Measurements from ENCODE around the gene EPHA8. TPM values are rescaled to one million over a fixed set of nuclear protein-coding genes. Genes with fewer than 3 reads are reported as not detected.

EPHA8 gene
- total RNA-seq, 1 experiment from 2014 or later: not detected

DNA sequence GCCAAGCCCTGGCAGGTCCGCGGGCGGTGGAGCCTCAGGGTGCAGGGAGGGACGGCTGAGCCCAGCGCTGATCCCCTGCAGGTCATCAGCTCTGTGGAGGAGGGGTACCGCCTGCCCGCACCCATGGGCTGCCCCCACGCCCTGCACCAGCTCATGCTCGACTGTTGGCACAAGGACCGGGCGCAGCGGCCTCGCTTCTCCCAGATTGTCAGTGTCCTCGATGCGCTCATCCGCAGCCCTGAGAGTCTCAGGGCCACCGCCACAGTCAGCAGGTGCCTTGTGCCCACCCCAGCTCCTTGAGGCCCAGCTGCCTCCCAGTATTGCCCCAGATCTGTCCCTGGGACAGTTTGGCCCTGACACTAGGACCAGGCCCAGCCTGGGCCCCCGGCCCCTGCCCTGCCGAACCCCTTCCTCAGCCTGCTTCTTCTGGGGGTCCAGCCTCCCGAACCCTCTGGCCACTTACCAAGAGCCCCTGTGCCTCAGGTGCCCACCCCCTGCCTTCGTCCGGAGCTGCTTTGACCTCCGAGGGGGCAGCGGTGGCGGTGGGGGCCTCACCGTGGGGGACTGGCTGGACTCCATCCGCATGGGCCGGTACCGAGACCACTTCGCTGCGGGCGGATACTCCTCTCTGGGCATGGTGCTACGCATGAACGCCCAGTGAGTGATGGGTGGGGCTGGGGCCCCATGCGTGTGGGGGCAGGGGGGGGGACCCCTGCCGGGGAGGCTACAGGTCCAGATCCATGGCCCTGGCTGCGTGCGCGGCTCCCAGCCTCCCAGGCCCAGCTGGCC lies 37.7 kb downstream of the EPHA8 start:
- DNase-seq (ENCODE audit: low read depth): no peak
- in situ Hi-C loops (cut with HindIII; ENCODE audit: low pct_unique_long_range_greater_than_20kb, low sequenced_read_pairs): no loop called here

DNA sequence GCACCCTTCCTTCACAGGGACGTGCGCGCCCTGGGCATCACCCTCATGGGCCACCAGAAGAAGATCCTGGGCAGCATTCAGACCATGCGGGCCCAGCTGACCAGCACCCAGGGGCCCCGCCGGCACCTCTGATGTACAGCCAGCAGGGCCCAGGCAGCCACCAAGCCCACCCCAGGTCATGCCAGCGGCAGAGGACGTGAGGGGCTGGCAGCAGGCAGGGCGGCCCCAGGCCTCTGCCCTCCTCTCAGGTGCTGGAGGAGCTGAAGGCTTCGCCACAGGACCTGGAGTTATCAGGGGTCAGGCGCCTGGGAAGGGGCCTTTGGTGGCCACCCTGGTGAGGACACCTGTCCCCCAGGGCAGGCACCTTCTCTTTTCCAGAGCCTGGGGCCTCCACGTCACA lies 38.3 kb downstream of the EPHA8 start:
- in situ Hi-C loops (cut with HindIII; ENCODE audit: low pct_unique_long_range_greater_than_20kb, low sequenced_read_pairs): no loop called here
- DNase-seq (ENCODE audit: low read depth): no peak

DNA sequence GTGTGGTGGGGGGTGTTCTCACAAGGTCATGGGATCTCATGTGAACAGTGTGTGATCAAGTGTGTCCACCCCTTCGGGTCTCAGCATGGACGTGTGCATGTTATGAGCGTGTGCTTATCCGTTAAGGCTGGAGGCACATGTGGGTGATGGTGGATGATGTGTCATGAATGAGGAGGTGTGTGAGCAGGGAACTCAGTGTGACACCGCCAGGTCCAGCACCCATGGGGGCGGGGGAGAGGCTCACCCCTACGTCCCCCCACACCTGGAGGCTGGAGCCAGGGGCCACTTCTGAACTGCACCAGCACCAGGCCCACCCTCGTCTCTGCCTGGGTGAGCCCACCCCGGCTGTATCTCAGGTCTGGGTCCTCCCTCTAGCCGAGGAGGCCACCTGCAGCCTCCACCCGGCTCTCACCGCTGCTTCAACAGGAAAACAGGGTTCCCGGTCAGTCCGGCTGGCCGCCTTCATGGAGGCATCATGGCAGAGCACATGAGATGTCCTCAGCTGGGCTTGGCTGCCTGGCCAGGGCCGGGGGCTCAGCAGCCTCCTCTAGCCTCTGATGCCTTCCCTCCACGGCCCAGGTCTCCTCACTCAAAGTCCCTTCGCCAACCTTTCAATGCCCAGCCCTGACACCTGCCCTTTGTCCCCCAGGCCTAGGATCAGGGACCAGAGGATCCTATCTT lies 38.9 kb downstream of the EPHA8 start:
- no peak for DNase-seq (ENCODE audit: low read depth)
- in situ Hi-C loops (cut with HindIII; ENCODE audit: low pct_unique_long_range_greater_than_20kb, low sequenced_read_pairs): no loop called here

DNA sequence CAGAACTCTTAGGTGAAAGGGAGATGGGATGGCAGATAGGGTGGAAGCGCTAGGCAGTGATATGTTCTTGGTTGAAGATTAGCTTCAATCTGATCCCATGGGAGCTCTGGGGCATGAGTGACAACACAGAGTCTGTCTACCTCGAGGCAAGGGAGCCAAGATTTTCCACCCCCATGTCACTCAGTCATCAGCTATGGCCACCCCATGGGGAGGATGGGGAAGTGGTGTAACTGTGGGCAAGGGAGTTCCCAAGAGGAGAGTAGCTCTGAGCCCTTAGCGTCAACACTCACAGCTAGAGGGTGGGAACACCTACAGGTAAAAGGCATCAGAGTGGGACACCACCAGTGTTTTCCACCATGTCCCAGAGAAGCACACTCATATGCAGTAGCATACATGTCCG lies 42.9 kb downstream of the EPHA8 start:
- in situ Hi-C loops (cut with HindIII; ENCODE audit: low pct_unique_long_range_greater_than_20kb, low sequenced_read_pairs): no loop called here
- DNase-seq (ENCODE audit: low read depth): no peak

DNA sequence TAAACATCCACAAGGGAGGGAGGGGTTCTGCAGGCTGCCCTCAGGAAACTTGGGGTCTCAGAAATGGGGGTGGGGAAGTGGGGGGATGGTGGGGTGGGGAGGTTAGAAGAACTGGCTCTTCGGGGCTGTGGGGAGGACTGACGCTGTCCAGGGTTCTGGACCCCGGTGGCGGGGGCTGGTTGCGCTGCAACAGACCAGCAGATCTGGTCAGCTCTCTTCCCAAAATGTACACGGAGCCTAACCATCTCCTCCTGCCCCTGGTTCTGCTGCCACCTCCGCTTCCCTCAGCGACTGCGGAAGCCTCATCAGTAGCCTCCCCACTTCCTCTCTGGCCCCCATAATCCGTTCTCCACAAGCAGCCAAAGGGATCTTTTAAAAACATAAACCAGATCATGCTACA lies 43.9 kb downstream of the EPHA8 start:
- in situ Hi-C loops (cut with HindIII; ENCODE audit: low pct_unique_long_range_greater_than_20kb, low sequenced_read_pairs): no loop called here
- DNase-seq (ENCODE audit: low read depth): no peak

DNA sequence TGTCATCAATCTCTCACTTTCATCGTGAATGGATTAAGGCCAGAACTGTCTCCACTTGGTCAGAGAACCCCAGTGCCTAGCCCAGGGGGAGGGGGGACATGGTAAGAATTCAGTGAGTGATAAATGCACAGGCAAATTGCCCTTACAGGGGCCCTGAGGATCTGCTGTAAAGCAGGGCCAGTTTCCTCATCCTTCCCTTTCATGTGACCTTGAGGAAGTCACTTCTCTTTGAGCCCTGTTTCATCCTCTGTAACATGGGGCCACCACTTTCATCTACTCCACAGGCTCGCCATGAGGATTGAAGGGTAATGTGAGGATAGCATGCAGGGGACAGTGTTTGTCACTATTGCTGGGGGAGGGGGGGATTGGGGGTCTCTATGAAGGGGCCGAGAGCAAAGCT lies 45.1 kb downstream of the EPHA8 start:
- in situ Hi-C loops (cut with HindIII; ENCODE audit: low pct_unique_long_range_greater_than_20kb, low sequenced_read_pairs): no loop called here
- no peak for DNase-seq (ENCODE audit: low read depth)

DNA sequence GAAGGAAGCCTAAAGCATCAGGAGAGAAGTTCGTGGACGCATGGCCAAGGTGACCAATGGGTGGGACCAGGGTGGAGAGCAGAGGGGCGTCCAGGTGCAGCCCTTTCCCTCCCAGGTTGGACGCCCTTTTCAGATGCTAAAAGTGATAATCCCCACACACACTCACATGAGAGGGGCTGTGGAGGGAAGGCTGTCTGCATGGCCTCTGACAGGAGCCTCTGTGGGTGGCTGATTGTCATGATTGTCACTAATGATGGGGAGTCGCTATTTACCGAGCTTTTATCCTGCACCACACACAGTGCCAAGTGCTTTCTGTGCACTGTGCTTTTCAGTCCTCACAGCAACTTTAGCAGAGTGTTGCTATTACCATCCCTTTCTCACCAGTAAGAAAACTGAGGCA lies 46.0 kb downstream of the EPHA8 start:
- no peak for DNase-seq (ENCODE audit: low read depth)
- in situ Hi-C loops (cut with HindIII; ENCODE audit: low pct_unique_long_range_greater_than_20kb, low sequenced_read_pairs): no loop called here

DNA sequence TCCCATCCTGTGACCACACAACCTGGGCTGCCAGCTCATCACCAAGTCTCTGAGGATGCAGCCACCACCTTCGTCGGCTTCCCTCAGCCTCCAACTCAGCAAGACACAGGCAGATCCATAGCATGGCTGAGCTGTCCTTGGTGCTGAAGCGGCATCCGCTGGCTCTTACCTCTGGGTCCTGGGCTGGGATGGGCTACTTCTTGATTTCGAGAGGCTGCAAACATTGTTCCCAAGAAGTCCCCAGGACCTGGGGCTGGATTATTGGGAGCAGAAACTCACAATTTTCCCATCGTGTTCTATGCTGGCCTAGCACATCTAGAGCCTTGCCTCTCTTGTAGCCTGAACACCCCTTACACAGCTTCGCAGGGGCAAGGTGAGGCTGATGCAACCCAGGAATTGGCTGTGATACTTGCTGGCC lies 48.2 kb downstream of the EPHA8 start:
- DNase-seq (ENCODE audit: low read depth): peak; percentile 67
- in situ Hi-C loops (cut with HindIII; ENCODE audit: low pct_unique_long_range_greater_than_20kb, low sequenced_read_pairs): no loop called here

DNA sequence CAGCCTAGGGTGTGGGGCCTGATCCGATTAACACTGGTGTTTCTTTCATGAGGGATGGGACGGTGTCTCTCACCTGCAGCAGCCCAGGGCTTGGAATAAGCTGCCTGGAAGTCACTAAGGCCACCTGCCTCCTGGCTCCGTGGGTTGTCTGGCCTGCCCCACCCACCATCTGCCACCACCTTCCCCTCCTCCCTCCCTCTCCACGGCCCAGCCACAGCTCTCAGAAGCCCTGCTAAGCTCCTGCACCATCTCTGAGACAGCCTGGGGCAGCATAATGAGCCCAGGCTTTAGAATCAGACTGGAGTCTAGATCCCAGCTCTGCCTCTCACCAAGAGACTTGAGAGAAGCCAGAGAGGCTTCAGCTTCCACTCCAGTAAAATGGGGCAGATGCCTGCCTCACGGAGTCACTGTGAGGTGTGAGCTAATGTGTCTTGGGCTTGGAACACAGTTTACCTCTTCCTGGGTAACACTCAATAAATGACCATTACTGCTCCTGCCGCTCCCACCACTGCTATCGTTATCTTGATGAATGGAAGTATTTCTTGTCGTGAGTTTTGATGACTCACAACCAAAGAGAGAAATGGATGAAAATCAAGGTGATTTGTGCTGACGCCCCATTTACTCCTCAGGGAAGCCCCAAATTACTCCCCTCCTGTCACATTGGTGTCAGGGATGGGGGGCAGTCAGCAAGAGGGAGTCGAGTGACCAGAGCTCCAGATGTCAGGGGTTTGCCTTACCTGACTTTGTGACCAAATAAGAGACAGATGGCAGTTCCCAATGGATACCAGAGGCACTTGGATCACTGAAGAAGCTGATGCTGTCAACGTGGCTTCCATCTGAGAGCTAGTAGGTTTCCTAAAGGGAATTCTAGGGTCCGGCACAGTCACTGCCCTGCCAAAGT lies 49.6 kb downstream of the EPHA8 start:
- DNase-seq (ENCODE audit: low read depth): no peak
- in situ Hi-C loops (cut with HindIII; ENCODE audit: low pct_unique_long_range_greater_than_20kb, low sequenced_read_pairs): no loop called here

DNA sequence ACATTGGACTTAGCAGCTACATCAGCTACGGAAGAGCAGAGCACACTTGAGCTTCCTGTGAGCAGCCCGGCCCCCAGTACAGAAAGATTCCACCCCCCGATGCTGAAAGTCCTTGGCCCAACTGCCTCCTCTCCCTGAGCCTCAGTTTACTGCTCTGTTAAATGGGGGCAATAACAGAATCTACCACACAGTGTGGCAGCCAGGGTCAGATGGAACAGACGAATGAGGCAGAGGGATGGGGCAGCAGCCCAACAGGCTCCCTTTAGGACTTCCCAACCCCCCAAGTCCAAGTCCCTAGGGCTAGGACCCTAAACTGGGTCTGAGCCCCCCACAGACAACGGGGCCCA lies 50.3 kb downstream of the EPHA8 start:
- DNase-seq (ENCODE audit: low read depth): no peak
- in situ Hi-C loops (cut with HindIII; ENCODE audit: low pct_unique_long_range_greater_than_20kb, low sequenced_read_pairs): no loop called here

DNA sequence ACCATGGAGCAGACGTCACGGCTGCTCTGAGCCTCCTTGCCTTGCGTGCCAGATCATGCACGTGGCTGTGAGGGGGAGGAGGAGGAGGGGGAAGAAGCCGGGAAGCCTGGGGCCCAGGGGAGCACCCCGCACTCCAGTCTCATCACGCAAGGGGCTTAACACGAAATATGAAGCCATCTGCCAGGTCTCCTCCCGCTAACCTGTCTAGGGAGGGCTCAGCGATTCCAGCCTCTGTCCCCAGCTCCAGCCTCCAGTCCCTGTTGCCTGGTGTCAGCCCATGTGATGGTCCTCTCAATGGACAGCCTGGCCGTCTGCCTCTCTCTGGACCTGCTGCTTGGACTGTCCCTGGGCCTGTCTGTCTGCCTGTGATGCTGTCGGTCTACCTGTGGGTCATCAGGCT lies 50.7 kb downstream of the EPHA8 start:
- in situ Hi-C loops (cut with HindIII; ENCODE audit: low pct_unique_long_range_greater_than_20kb, low sequenced_read_pairs): no loop called here
- no peak for DNase-seq (ENCODE audit: low read depth)

DNA sequence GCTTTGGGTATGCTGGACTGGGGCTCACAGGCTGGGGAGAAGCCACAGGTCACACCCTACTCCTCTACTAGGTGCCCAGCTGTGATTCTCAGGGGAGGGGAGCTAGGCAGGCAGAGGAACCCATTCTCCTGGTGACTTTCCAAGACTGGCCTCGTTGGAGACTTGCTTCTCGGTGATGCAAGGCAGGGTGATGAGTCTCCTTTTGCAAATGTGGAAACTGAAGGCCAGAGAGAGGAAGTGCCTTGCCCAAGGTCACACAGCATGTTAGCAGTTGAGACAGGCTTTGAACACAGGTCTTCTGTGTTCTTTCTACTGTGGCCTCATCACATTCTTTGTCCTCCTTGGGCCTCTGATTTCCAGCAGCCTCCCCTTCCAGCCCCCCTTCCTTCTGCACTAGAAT lies 52.6 kb downstream of the EPHA8 start:
- no peak for DNase-seq (ENCODE audit: low read depth)

DNA sequence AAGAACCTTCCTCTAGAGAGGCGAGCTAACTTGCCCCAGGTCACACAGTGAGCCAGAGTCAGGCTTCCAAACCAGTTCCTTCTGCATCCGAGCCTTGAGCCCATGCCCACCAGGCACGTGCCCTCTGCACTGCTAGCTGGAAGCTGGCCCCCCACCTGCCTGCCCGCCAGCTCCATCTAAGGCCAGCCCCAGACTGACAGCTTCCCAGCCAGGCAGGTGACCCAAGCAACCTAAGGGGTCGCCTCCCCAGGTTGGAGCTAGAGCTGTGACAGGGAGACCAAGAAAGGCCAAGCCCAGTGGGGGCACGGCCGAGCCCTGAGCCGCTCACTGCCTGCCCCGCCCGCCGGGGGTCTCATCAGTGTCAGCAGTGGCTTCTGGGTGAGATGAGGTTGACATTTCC lies 53.3 kb downstream of the EPHA8 start:
- DNase-seq (ENCODE audit: low read depth): no peak
- in situ Hi-C loops (cut with HindIII; ENCODE audit: low pct_unique_long_range_greater_than_20kb, low sequenced_read_pairs): no loop called here

More for the DNA sequence above, 52.6 kb downstream of the EPHA8 start:
- in situ Hi-C loops (cut with HindIII; ENCODE audit: low pct_unique_long_range_greater_than_20kb, low sequenced_read_pairs): no loop called here

DNA sequence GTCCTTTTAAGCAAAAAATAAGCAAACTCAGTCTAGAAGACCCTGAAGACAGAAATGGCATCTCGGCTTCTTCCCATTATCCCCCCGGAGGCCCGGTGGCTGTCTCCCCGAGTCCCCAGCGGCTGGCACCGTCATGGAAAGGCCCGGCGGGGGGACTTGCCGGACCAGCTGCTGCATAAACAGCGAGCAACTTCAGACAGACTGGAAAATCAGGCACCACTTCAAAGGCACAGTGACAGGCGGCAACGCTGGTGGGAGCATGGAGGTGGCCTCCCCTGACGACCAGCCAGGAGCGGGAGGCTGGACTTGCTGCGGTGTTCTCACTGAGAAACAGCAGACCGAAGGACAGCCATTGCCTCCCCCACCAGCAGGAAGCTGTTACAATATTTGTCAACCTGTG lies 54.8 kb downstream of the EPHA8 start:
- DNase-seq (ENCODE audit: low read depth): no peak
- in situ Hi-C loops (cut with HindIII; ENCODE audit: low pct_unique_long_range_greater_than_20kb, low sequenced_read_pairs): no loop called here

DNA sequence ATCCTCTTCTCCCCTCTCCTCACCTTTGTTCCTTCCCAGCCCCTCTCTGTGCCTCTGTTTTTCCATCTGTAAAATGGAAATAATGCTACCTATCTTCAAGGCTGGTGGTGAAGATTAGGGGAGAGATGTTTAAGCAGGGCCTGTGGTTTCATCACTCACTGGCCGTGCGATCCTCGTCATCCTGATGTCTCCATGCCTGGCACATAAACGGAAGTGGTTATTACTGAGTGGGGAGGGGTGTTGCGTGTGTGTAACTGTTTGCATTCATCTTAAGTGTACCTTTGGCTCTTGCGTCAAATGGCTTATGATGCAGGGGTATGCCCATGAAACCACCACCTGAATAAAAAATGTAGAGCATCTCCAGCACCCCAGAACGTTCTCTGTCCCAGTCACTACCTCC lies 56.0 kb downstream of the EPHA8 start:
- DNase-seq (ENCODE audit: low read depth): no peak
- in situ Hi-C loops (cut with HindIII; ENCODE audit: low pct_unique_long_range_greater_than_20kb, low sequenced_read_pairs): no loop called here

DNA sequence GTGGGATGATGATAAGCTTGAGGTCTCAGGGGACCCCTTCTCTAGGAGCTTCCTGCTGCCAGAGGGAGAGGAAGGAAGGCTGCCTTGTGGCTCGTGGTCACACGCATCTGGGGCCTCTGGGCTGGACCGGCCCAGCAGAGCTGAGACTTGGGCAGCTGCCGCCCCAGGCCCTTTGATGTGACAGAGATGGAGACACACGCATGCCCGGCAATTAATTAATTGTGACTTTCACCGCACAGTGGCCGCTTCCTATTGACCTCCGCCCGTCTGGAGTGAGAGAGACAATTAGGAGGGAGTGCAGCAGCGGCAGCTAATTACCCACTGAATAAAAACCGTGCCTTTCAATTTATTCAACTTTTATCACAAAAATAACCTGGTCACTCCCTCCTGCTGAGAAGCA lies 56.5 kb downstream of the EPHA8 start:
- in situ Hi-C loops (cut with HindIII; ENCODE audit: low pct_unique_long_range_greater_than_20kb, low sequenced_read_pairs): no loop called here
- no peak for DNase-seq (ENCODE audit: low read depth)

DNA sequence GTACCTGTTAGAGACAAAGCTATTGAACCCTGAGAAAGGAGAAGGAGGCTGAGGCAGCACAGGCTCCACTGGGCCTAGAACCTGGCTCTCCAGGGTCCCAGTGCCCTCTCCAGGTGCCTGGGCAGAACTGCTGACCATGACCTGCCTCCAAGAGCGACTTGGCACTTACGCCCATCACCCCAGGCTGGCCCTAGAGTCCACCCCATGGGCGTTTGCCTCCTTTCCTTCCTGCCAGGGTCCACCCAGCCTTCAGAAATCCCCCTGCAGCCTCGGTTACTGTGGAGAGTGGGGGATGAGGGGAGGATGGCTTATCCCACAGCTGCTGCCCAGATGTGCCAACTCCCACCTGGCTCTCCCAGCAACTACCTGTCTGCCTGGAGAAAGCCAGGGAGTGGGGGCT lies 58.5 kb downstream of the EPHA8 start:
- DNase-seq (ENCODE audit: low read depth): no peak

DNA sequence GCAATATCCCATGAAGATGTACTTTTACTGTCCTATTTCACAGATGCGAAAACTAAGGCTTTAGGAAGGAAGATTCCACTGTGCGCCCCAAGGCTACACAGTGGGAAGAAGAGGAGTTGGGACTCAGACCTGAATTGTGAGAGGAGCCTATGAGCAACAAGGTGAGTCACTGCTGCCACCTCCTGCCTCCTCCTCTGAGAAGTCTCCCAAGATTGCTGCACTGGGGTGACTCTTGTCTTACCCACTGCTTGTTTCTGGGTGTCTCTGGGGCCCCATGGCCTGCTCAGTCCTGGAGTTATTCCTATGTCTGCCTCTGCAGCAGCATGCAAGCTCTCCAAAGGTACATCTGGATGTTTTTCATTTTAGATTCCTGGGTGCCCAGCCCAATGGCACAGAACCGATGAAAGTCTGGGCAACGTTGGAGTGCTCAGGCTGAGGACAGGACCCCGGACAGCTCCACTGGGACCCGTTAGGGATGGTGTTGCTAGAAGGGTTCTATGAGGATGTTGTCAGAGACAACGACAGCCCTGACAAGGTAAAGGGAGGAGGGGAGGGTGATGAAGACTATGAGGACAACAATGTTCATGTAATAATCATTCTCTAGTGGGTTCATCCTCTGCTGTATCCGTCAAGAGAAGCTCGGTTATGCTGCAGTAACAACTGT lies 62.1 kb downstream of the EPHA8 start:
- in situ Hi-C loops (cut with HindIII; ENCODE audit: low pct_unique_long_range_greater_than_20kb, low sequenced_read_pairs): no loop called here

More for the DNA sequence above, 58.5 kb downstream of the EPHA8 start:
- in situ Hi-C loops (cut with HindIII; ENCODE audit: low pct_unique_long_range_greater_than_20kb, low sequenced_read_pairs): no loop called here

More for the DNA sequence above, 62.1 kb downstream of the EPHA8 start:
- no peak for DNase-seq (ENCODE audit: low read depth)

Data from Caki2 (cell line).